H1 (cell line): ENCODE results near the gene BAZ1B.

ENCODE experiments used
- ATF2 ChIP-seq: IDR thresholded peaks from 2 replicates; pipeline ENCODE4 v1.6.1; 2012; ENCODE audit warnings: low read length, inconsistent platforms
- CTCF ChIP-seq, 3 experiments: IDR thresholded peaks; 1 replicate in 2 of 3; 2 replicates in 1 of 3; pipeline versions ENCODE4 v1.5.1 to v1.6.1; 2011; ENCODE audit warnings: low read length in 3 of 3, mild to moderate bottlenecking in 3 of 3, inconsistent platforms in 2 of 3, low read depth in 1 of 3, moderate library complexity in 1 of 3; ENCODE audit not compliant: insufficient read depth in 1 of 3; ENCODE audit errors: control extremely low read depth in 1 of 3
- EP300 ChIP-seq, 2 experiments: IDR thresholded peaks; 1 replicate in 1 of 2; 2 replicates in 1 of 2; pipeline ENCODE4 v1.6.1; 2011 to 2012; ENCODE audit warnings: low read depth in 2 of 2, low read length in 2 of 2, mild to moderate bottlenecking in 2 of 2, borderline replicate concordance in 1 of 2, inconsistent platforms in 1 of 2, moderate library complexity in 1 of 2
- EZH2 ChIP-seq: fragments of 200-600 bp; sonication (generic); IDR thresholded peaks from 2 replicates; pipeline ENCODE4 v1.7.1; 2012; ENCODE audit warnings: low read depth, mild to moderate bottlenecking, moderate library complexity, low read length, inconsistent platforms; ENCODE audit not compliant: severe bottlenecking
- JUND ChIP-seq: IDR thresholded peaks from 2 replicates; pipeline ENCODE4 v1.6.1; 2011; ENCODE audit warnings: mild to moderate bottlenecking, improper control_type of control experiment, low read length
- MAX ChIP-seq: IDR thresholded peaks from 2 replicates; pipeline ENCODE4 v1.6.1; 2012; ENCODE audit warnings: inconsistent platforms
- POLR2AphosphoS5 ChIP-seq: IDR thresholded peaks from 2 replicates; pipeline ENCODE4 v1.6.1; 2011; ENCODE audit warnings: low read depth, low read length
- RBBP5 ChIP-seq: IDR thresholded peaks from 2 replicates; pipeline ENCODE4 v1.7.1; 2012; ENCODE audit warnings: low read depth, mild to moderate bottlenecking, inconsistent platforms, low read length, moderate library complexity, borderline replicate concordance
- RNF2 ChIP-seq: fragments of 200-900, 300-1000 bp; sonication (generic); IDR thresholded peaks from 2 replicates; pipeline ENCODE4 v1.7.1; 2016; ENCODE audit warnings: borderline replicate concordance, low read depth, mild to moderate bottlenecking, antibody characterized with exemption, low read length; ENCODE audit not compliant: poor library complexity, severe bottlenecking; ENCODE audit errors: missing control alignments
- SIN3A ChIP-seq, 2 experiments: IDR thresholded peaks in 1 of 2; conservative IDR thresholded peaks in 1 of 2; 2 replicates each; pipeline ENCODE4 v1.6.1; 2011 to 2012; ENCODE audit warnings: low read length in 2 of 2, improper control_type of control experiment in 1 of 2, low read depth in 1 of 2, mild to moderate bottlenecking in 1 of 2
- SRF ChIP-seq: IDR thresholded peaks from 2 replicates; pipeline ENCODE4 v1.6.1; 2011; ENCODE audit warnings: mild to moderate bottlenecking, low read depth, low read length, moderate library complexity

- TF ChIP-seq SRF (no peak), EZH2 (no peak), JUND (no peak), CTCF (IDR thresholded peaks at IDR 0.05; ENCODE audit: control extremely low read depth in 1 of 3, insufficient read depth in 1 of 3, low read depth in 1 of 3, low read length in 3 of 3) (no peak), RNF2 (no peak), SIN3A (conservative IDR thresholded peaks at IDR 0.05 in 1 of 2, IDR thresholded peaks at IDR 0.05 in 1 of 2; ENCODE audit: low read depth in 1 of 2, low read length in 2 of 2) (no peak), ATF2 (no peak), EP300 (IDR thresholded peaks at IDR 0.05; ENCODE audit: borderline replicate concordance in 1 of 2, low read depth in 2 of 2, low read length in 2 of 2) (no peak), POLR2AphosphoS5 (no peak), MAX (no peak), RBBP5 (no peak)
Measured at GRCh38 chr7:73533742-73534141, 11.6 kb upstream of the BAZ1B start.
